K562 (cell line): ENCODE results near the gene NOL12. TPM values are rescaled to one million over a fixed set of nuclear protein-coding genes. Genes with fewer than 3 reads are reported as not detected.
A peak's percentile ranks its signal among the peaks of the same experiment; 100 is the strongest.
"Not testable (repeated sequence)": the region's sequence is repeated elsewhere in the genome, so short reads cannot be mapped to it uniquely, and the experiment has no call there.

ENCODE experiments used
- ATAC-seq: fragments of 200-7000 bp; cut with Tn5 transposase; 3 replicates; pipeline ENCODE4 v1.9.1; 2020; ENCODE audit warnings: moderate library complexity
- BruUV-seq: library from RNA; stranded (reverse); fragments of 400-500 nt; replicated peaks from 2 replicates; lab custom pipeline; 2021; lab: Mats Ljungman, UMichigan
- CTCF ChIA-PET: fragments of 300-600 bp; formaldehyde crosslinking; extraction: SDS; loops from one replicate; lab custom pipeline; 2021; ENCODE audit warnings: low intra/inter-chr PET ratio; lab: Yijun Ruan, JAX
- POLR2A ChIA-PET: fragments of 300-600, 350-650 bp; sonication (Branson Sonifier 250); formaldehyde crosslinking; extraction: SDS; loops from one replicate; lab custom pipeline; 2021; ENCODE audit warnings: antibody characterized with exemption, inconsistent platforms; lab: Yijun Ruan, JAX
- DNase-seq, 4 experiments: peaks; one replicate each; pipeline versions ENCODE4 v3.0.0 to v3.0.0-alpha.2; 2011 to 2018; ENCODE audit warnings: low spot score in 3 of 4, mixed read lengths in 3 of 4; ENCODE audit errors: extremely low read depth in 1 of 4
- FAIRE-seq: peaks from 2 replicates; lab custom pipeline; 2011; peaks lifted over from hg19 to GRCh38; lab: Jason Lieb, UNC
- H2AFZ ChIP-seq: 2 replicates; pipeline ENCODE4 v1.6.0; 2011; ENCODE audit warnings: low read depth, low read length, control low read depth, inconsistent platforms
- H3K27ac ChIP-seq: fragments of 200-600 bp; 3 replicates; pipeline ENCODE4 v1.8.0; 2011; ENCODE audit warnings: low read depth, mild to moderate bottlenecking, control low read depth, inconsistent platforms, low read length, moderate library complexity, mixed read lengths; ENCODE audit errors: extremely low read depth
- H3K27me3 ChIP-seq, 2 experiments: fragments of 300-600 bp in 1 of 2; 2 replicates in 1 of 2; 3 replicates in 1 of 2; pipeline versions ENCODE4 v1.6.0 to v1.8.0; 2011; ENCODE audit warnings: inconsistent platforms in 2 of 2, low read length in 2 of 2, mild to moderate bottlenecking in 1 of 2, mixed read lengths in 1 of 2, moderate library complexity in 1 of 2; ENCODE audit not compliant: control insufficient read depth in 2 of 2, insufficient read depth in 2 of 2
- H3K36me3 ChIP-seq: fragments of 300-600 bp; 3 replicates; pipeline ENCODE4 v1.8.0; 2011; ENCODE audit warnings: mild to moderate bottlenecking, low read length, inconsistent platforms; ENCODE audit not compliant: control insufficient read depth, insufficient read depth
- H3K4me1 ChIP-seq, 2 experiments: fragments of 200-600 bp in 1 of 2; replicated peaks in 1 of 2; 2 replicates in 1 of 2; 3 replicates in 1 of 2; pipeline versions ENCODE4 v1.5.1 to v1.8.0; 2011; ENCODE audit warnings: inconsistent platforms in 2 of 2, low read length in 2 of 2, mild to moderate bottlenecking in 1 of 2, mixed read lengths in 1 of 2, moderate library complexity in 1 of 2; ENCODE audit not compliant: control insufficient read depth in 2 of 2, insufficient read depth in 2 of 2
- H3K4me2 ChIP-seq: 2 replicates; pipeline ENCODE4 v1.6.1; 2011; ENCODE audit warnings: low read length, control low read depth, inconsistent platforms, mixed read lengths; ENCODE audit not compliant: insufficient read depth
- H3K4me3 ChIP-seq: fragments of 200-600 bp; sonication (generic), shearing (Covaris generic); 2 replicates; pipeline ENCODE4 v1.5.1; 2016; ENCODE audit warnings: control low read depth, inconsistent platforms
- H3K79me2 ChIP-seq: fragments of 200-600 bp; 3 replicates; pipeline ENCODE4 v1.8.0; 2011; ENCODE audit warnings: low read length, inconsistent platforms; ENCODE audit not compliant: control insufficient read depth, insufficient read depth
- H3K9ac ChIP-seq, 2 experiments: 2 replicates each; pipeline versions ENCODE4 v1.6.0 to v1.6.1; 2011; ENCODE audit warnings: low read depth in 2 of 2, low read length in 2 of 2, control low read depth in 1 of 2, inconsistent platforms in 1 of 2, mild to moderate bottlenecking in 1 of 2, mixed read lengths in 1 of 2; ENCODE audit not compliant: insufficient read depth in 1 of 2
- H3K9me1 ChIP-seq: one replicate; pipeline ENCODE4 v1.6.0; 2011; ENCODE audit warnings: inconsistent platforms, mild to moderate bottlenecking, low read length, moderate library complexity; ENCODE audit not compliant: control insufficient read depth, insufficient read depth
- H3K9me3 ChIP-seq: replicated peaks from 2 replicates; pipeline ENCODE4 v1.5.1; 2011; ENCODE audit warnings: low read depth, low read length, inconsistent platforms; ENCODE audit not compliant: control insufficient read depth, insufficient read depth
- H4K20me1 ChIP-seq: replicated peaks from 2 replicates; pipeline ENCODE4 v1.6.1; 2011; ENCODE audit warnings: low read length, inconsistent platforms, mixed read lengths; ENCODE audit not compliant: control insufficient read depth, insufficient read depth
- FOXM1 ChIP-seq, 2 experiments: fragments of 450-650 bp in 1 of 2; sonication (generic) in 1 of 2; formaldehyde crosslinking in 1 of 2; IDR thresholded peaks; 2 replicates each; pipeline versions ENCODE4 v1.6.1 to v1.9.0; 2017 to 2022; ENCODE audit warnings: low read depth in 2 of 2, mild to moderate bottlenecking in 2 of 2, missing genetic modification reagents in 1 of 2, moderate library complexity in 1 of 2
- POLR2A ChIP-seq: fragments of 450-650 bp; conservative IDR thresholded peaks from 2 replicates; pipeline ENCODE4 v1.6.1; 2016
- POLR2G ChIP-seq: fragments of 200-400 bp; formaldehyde crosslinking; IDR thresholded peaks from 2 replicates; pipeline ENCODE4 v1.6.1; 2017; ENCODE audit warnings: low read depth, mild to moderate bottlenecking, antibody characterized with exemption, low read length, moderate library complexity
- RBFOX2 ChIP-seq: fragments of 200-400 bp; formaldehyde crosslinking; IDR thresholded peaks from 2 replicates; pipeline ENCODE4 v1.6.1; 2017; ENCODE audit warnings: low read depth, mild to moderate bottlenecking, low read length, moderate library complexity
- ZNF561 ChIP-seq: fragments of 450-650 bp; formaldehyde crosslinking; conservative IDR thresholded peaks from 2 replicates; pipeline ENCODE4 v1.4.0; 2020; ENCODE audit warnings: mild to moderate bottlenecking, moderate library complexity
- WGBS: fragments of 100-300 bp; shearing (Covaris generic); methylation state at CpG from one replicate; pipeline ENCODE4 v1.1.6; 2016; ENCODE audit warnings: low coverage, mixed read lengths; ENCODE audit not compliant: insufficient coverage; ENCODE audit errors: missing lambda C conversion rate; 5-methylcytosine and 5-hydroxymethylcytosine counted together
- in situ Hi-C: fragments of 300-500 bp; cut with MboI; formaldehyde crosslinking; loops from 4 replicates; pipeline ENCODE4 v1.15.0; 2018; ENCODE audit warnings: inconsistent platforms, mixed read lengths
- intact Hi-C: fragments of 100-400 bp; cut with micrococcal nuclease; formaldehyde crosslinking; loops from 2 replicates; pipeline ENCODE4 v1.14.2; 2022
- polyA plus RNA-seq, 8 experiments: library from polyadenylated mRNA; depleted of rRNA in 4 of 8; stranded (reverse) in 5 of 8; unstranded in 3 of 8; fragments of >200 nt; fragmentation: Nextera tagmentation in 2 of 8; fragmentation: Illumina TruSeq in 1 of 8; extraction: Ambion mirVana in 2 of 8; extraction: Trizol in 1 of 8; gene quantifications; 2 replicates each; pipeline versions ENCODE4 v1.2.1 to v1.2.3, GENCODE V29; 2011 to 2014; ENCODE audit warnings: inconsistent platforms in 1 of 8, missing spikeins in 1 of 8
- total RNA-seq, 7 experiments: library from RNA; depleted of rRNA in 6 of 7; stranded (reverse); fragments of >200 nt in 6 of 7; fragmentation: Illumina TruSeq in 2 of 7; extraction: Trizol in 2 of 7; gene quantifications; 2 replicates each; pipeline versions ENCODE4 v1.2.1 to v1.2.3, GENCODE V29; 2011 to 2021; ENCODE audit warnings: low replicate concordance in 1 of 7

Gene NOL12
- total and polyA plus RNA-seq, 9 of the 15 experiments (the other 6 are each of a cell fraction or from before 2014, with no cell fraction given): 2.8 to 40.9 (median 28.5) TPM

GRCh38 chr22:37692627-37693285 lies 6.6 kb downstream of the NOL12 start:
- peaks cover 2 to 21% of the 10 kb centered on the region in 2 experiments; a peak in 2 of 5 replicates for H3K4me1 ChIP-seq
- H3K4me2 ChIP-seq: no peak overlapping the region
- H4K20me1 ChIP-seq: no peaks in the 10 kb centered on the region
- FAIRE-seq (no peak), DNase-seq (no peak), ATAC-seq (no peak)
- no peaks in the 10 kb centered on the region for H3K27me3 ChIP-seq
- no peaks in the 10 kb centered on the region for H3K9me1 ChIP-seq
- TF ChIP-seq ZNF561 (CRISPR knock-in tag) (no peak), POLR2G (peak; percentile 67), FOXM1 (IDR thresholded peaks at IDR 0.05; ENCODE audit: low read depth) (no peak), FOXM1 (CRISPR knock-in tag; IDR thresholded peaks at IDR 0.05; ENCODE audit: low read depth) (no peak), RBFOX2 (peak; percentile 57), POLR2A (0 out of 2 replicates have a peak, but pooled peaks have one; percentile 46)
- no peak overlapping the region for H3K9ac ChIP-seq
- no TSS peak for BruUV-seq
- H3K9me3 ChIP-seq: no peaks in the 10 kb centered on the region
- H3K79me2 ChIP-seq: peaks cover under 1% of the 10 kb centered on the region; the same call in 2 of the 3 replicates
- CTCF ChIA-PET: no interaction called here
- H2AFZ ChIP-seq: no peak overlapping the region
- 86% methylated on average over 11 of the region's 15 CpGs for WGBS
- H3K4me3 ChIP-seq: no peak overlapping the region
- in situ Hi-C loops (no loop called here), intact Hi-C loops (no loop called here)
- no peak overlapping the region for H3K27ac ChIP-seq
- H3K36me3 ChIP-seq: peaks cover 50% of the 10 kb centered on the region; the same call in 2 of the 3 replicates
- POLR2A ChIA-PET: no interaction called here

- H3K9me3 ChIP-seq, H2AFZ ChIP-seq, H3K4me2 ChIP-seq, H3K9ac ChIP-seq, in situ Hi-C loops, ATAC-seq, FAIRE-seq, H4K20me1 ChIP-seq, DNase-seq, intact Hi-C loops, H3K27me3 ChIP-seq, BruUV-seq, H3K9me1 ChIP-seq, H3K27ac ChIP-seq, CTCF ChIA-PET, H3K79me2 ChIP-seq, H3K4me3 ChIP-seq: not testable (repeated sequence)
- 96% methylated on average over 5 of the region's 7 CpGs for WGBS
- Histone ChIP-seq H3K4me1 (peaks cover 2 to 16% of the 10 kb centered on the region in 2 experiments; a peak in 3 of 5 replicates), H3K36me3 (peaks cover 37% of the 10 kb centered on the region; the same call in 2 of the 3 replicates)
- POLR2A ChIA-PET: interaction anchor here (1.3 to 2.7 kb wide), 2 partner anchors 8 to 19 kb away, joined by 7 to 8 read pairs; partner anchors contain the start of genes LGALS1 and NOL12
Observed at GRCh38 chr22:37694131-37694530, 8.0 kb downstream of the NOL12 start.

DNA sequence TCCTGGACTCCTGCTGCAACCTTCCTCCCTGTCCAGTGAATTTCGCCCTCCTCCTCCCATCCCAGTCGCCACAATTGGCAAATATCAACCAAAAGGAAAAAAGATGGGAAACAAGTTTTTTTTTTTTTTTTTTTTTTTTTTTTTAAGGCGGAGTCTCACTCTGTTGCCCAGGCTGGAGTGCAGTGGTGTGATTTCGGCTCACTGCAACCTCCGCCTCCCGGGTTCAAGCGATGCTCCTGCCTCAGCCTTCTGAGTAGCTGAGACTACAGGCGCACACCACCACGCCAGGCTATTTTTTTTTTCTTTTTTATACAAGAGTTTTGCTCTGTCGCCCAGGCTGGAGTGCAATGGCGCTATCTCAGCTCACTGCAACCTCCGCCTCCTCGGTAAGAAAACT lies 10.1 kb downstream of the NOL12 start:
- intact Hi-C loops, H3K9me1 ChIP-seq, BruUV-seq, H3K27me3 ChIP-seq, H3K9me3 ChIP-seq, DNase-seq, FAIRE-seq, H4K20me1 ChIP-seq, CTCF ChIA-PET, in situ Hi-C loops, H3K4me3 ChIP-seq, H3K79me2 ChIP-seq, H3K27ac ChIP-seq, ATAC-seq: not testable (repeated sequence)
- Histone ChIP-seq H3K4me1 (peaks cover 2 to 16% of the 10 kb centered on the region in 2 experiments; a peak in 3 of 5 replicates), H3K9ac (peak overlapping the region in 1 of 2 experiments; percentile 56; a peak in 1 of 4 replicates), H2AFZ (peak overlapping the region; percentile 65), H3K4me2 (peak overlapping the region; percentile 67), H3K36me3 (peaks cover 20% of the 10 kb centered on the region; the same call in 2 of the 3 replicates)
- WGBS: 35% methylated on average over 5 of the region's 13 CpGs
- POLR2A ChIA-PET: interaction anchor here (2.7 kb wide), 1 partner anchor 10 kb away, joined by 8 read pairs; the partner anchor contains the start of gene NOL12
